Hepatocyte (in vitro differentiated cells): Measurements from ENCODE around the gene OBI1. TPM values are rescaled to one million over a fixed set of nuclear protein-coding genes. Genes with fewer than 3 reads are reported as not detected.

Experiments
- DNase-seq: peaks from one replicate; pipeline ENCODE4 v3.0.0-alpha.2; 2016; ENCODE audit warnings: low spot score
- H2AFZ ChIP-seq: fragments of 200-600 bp; sonication (generic); 2 replicates; pipeline ENCODE4 v1.6.0; 2016; ENCODE audit warnings: antibody characterized with exemption, mild to moderate bottlenecking
- H3K27ac ChIP-seq: fragments of 200-600 bp; sonication (generic); 2 replicates; pipeline ENCODE4 v1.5.1; 2016; ENCODE audit warnings: mild to moderate bottlenecking
- H3K27me3 ChIP-seq: fragments of 200-600 bp; sonication (generic); 2 replicates; pipeline ENCODE4 v1.6.1; 2016
- H3K36me3 ChIP-seq: fragments of 200-600 bp; sonication (generic); replicated peaks from 2 replicates; pipeline ENCODE4 v1.5.1; 2016; ENCODE audit warnings: low read depth; ENCODE audit not compliant: insufficient read depth
- H3K4me1 ChIP-seq: fragments of 200-600 bp; sonication (generic); 2 replicates; pipeline ENCODE4 v1.5.1; 2016; ENCODE audit warnings: mild to moderate bottlenecking, moderate library complexity; ENCODE audit not compliant: insufficient read depth
- H3K4me2 ChIP-seq: fragments of 200-600 bp; sonication (generic); 2 replicates; pipeline ENCODE4 v1.6.0; 2016
- H3K4me3 ChIP-seq: fragments of 200-600 bp; sonication (generic); 2 replicates; pipeline ENCODE4 v1.5.1; 2016; ENCODE audit warnings: mild to moderate bottlenecking
- H3K79me2 ChIP-seq: fragments of 200-600 bp; sonication (generic); 2 replicates; pipeline ENCODE4 v1.6.0; 2017; ENCODE audit warnings: mild to moderate bottlenecking
- H3K9me2 ChIP-seq: fragments of 200-600 bp; sonication (generic); replicated peaks from 2 replicates; pipeline ENCODE4 v1.6.0; 2017; ENCODE audit warnings: mild to moderate bottlenecking; ENCODE audit not compliant: insufficient read depth
- H3K9me3 ChIP-seq: fragments of 200-600 bp; sonication (generic); 2 replicates; pipeline ENCODE4 v1.5.1; 2016; ENCODE audit warnings: low read depth, mild to moderate bottlenecking
- H4K20me1 ChIP-seq: fragments of 200-600 bp; sonication (generic); 2 replicates; pipeline ENCODE4 v1.6.0; 2016; ENCODE audit warnings: mild to moderate bottlenecking; ENCODE audit not compliant: insufficient read depth, poor library complexity, severe bottlenecking
- EZH2 ChIP-seq: fragments of 200-600 bp; sonication (generic); IDR thresholded peaks from 2 replicates; pipeline ENCODE4 v1.6.1; 2016; ENCODE audit warnings: antibody characterized with exemption, mild to moderate bottlenecking, borderline replicate concordance
- EZH2phosphoT487 ChIP-seq: fragments of 200-600 bp; sonication (generic); IDR thresholded peaks from one replicate; pipeline ENCODE4 v1.6.1; 2018; ENCODE audit warnings: antibody characterized with exemption, mild to moderate bottlenecking, low read depth, moderate library complexity; ENCODE audit not compliant: unreplicated experiment, severe bottlenecking
- WGBS: methylation state at CpG from one replicate; pipeline ENCODE4 v1.1.6; 2016; ENCODE audit warnings: low lambda C conversion rate; ENCODE audit errors: missing lambda C conversion rate; 5-methylcytosine and 5-hydroxymethylcytosine counted together
- polyA plus RNA-seq: library from polyadenylated mRNA; unstranded; fragments of >200 nt; fragmentation: Nextera tagmentation; extraction: Ambion mirVana; gene quantifications from 2 replicates; pipeline ENCODE4 v1.2.1, GENCODE V29; 2016
- total RNA-seq: library from RNA; depleted of rRNA; stranded (reverse); fragments of >200 nt; gene quantifications from 2 replicates; pipeline ENCODE4 v1.2.3, GENCODE V29; 2014
- TF ChIP-seq, protein P1 (sequence below): fragments of 200-600 bp; sonication (generic); IDR thresholded peaks from 2 replicates; pipeline ENCODE4 v1.5.1; 2016; ENCODE audit warnings: antibody characterized with exemption, mild to moderate bottlenecking; ENCODE audit not compliant: poor library complexity

The OBI1 gene
- total and polyA plus RNA-seq, 2 experiments from 2014 or later = 5.3 to 17.6 TPM

DNA sequence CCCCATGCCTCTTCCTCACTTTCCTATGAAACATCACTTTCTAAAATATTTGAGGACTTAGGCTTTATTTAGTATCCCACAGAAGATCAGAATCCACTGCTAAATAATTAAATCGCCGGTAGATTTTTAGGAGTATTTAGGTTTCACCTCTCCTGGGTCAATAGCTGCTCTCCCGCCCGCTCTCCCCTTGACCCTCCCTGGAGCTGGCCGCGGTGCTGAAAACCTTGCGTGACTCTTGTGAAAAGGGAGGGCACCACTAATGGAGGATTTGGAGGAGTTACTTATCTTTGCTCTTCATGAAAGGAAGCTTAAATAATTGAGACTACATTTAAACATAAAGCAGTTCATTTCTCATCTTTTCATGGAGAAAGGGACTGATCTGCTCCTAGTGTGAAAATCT is 69.7 kb downstream of the OBI1 start:
- no peak overlapping the region for H3K4me3 ChIP-seq
- H3K36me3 ChIP-seq = no peaks in the 10 kb centered on the region
- no peak overlapping the region for H3K27ac ChIP-seq
- H3K4me2 ChIP-seq = no peak overlapping the region
- no peaks in the 10 kb centered on the region for H3K79me2 ChIP-seq
- no peaks in the 10 kb centered on the region for H3K9me2 ChIP-seq
- H3K4me1 ChIP-seq = no peaks in the 10 kb centered on the region
- DNase-seq = peak; percentile 60
- no peak overlapping the region for H2AFZ ChIP-seq
- WGBS = 2% methylated on average over 7 of the region's 7 CpGs
- TF ChIP-seq EZH2phosphoT487 (no peak), EZH2 (no peak)
- TF ChIP-seq, protein P1, sequence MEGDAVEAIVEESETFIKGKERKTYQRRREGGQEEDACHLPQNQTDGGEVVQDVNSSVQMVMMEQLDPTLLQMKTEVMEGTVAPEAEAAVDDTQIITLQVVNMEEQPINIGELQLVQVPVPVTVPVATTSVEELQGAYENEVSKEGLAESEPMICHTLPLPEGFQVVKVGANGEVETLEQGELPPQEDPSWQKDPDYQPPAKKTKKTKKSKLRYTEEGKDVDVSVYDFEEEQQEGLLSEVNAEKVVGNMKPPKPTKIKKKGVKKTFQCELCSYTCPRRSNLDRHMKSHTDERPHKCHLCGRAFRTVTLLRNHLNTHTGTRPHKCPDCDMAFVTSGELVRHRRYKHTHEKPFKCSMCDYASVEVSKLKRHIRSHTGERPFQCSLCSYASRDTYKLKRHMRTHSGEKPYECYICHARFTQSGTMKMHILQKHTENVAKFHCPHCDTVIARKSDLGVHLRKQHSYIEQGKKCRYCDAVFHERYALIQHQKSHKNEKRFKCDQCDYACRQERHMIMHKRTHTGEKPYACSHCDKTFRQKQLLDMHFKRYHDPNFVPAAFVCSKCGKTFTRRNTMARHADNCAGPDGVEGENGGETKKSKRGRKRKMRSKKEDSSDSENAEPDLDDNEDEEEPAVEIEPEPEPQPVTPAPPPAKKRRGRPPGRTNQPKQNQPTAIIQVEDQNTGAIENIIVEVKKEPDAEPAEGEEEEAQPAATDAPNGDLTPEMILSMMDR = no peak
- H4K20me1 ChIP-seq = no peaks in the 10 kb centered on the region
- no peaks in the 10 kb centered on the region for H3K9me3 ChIP-seq
- peaks cover 98% of the 10 kb centered on the region for H3K27me3 ChIP-seq

DNA sequence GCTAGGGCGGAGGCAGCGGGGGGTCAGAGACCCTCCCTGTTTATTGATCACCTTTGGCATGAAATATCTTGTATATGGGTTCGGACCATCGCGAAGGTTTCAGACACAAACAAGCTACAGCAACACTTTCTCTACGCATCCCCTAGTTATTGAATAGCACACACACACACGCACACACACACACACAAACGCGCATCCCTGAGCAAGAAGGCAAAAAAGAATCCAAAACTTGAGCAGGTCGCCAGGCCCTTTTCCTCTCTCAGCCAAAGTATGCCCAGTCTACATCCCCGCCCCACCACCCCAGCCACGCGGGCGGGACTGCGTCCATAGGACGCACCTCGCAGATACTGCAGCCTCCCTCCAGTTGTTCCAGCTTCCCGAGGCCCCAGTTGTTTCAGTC is 71.6 kb downstream of the OBI1 start:
- peaks cover 88% of the 10 kb centered on the region for H3K27me3 ChIP-seq
- H3K4me2 ChIP-seq = no peak overlapping the region
- H3K9me3 ChIP-seq = no peaks in the 10 kb centered on the region
- no peaks in the 10 kb centered on the region for H3K79me2 ChIP-seq
- no peaks in the 10 kb centered on the region for H3K36me3 ChIP-seq
- H3K9me2 ChIP-seq = no peaks in the 10 kb centered on the region
- H2AFZ ChIP-seq = no peak overlapping the region
- TF ChIP-seq EZH2phosphoT487 (no peak), EZH2 (no peak)
- TF ChIP-seq, protein P1 = no peak
- H3K4me1 ChIP-seq = no peaks in the 10 kb centered on the region
- H3K4me3 ChIP-seq = no peak overlapping the region
- DNase-seq = no peak
- H3K27ac ChIP-seq = no peak overlapping the region
- WGBS = 36% methylated on average over 18 of the region's 18 CpGs
- no peaks in the 10 kb centered on the region for H4K20me1 ChIP-seq

DNA sequence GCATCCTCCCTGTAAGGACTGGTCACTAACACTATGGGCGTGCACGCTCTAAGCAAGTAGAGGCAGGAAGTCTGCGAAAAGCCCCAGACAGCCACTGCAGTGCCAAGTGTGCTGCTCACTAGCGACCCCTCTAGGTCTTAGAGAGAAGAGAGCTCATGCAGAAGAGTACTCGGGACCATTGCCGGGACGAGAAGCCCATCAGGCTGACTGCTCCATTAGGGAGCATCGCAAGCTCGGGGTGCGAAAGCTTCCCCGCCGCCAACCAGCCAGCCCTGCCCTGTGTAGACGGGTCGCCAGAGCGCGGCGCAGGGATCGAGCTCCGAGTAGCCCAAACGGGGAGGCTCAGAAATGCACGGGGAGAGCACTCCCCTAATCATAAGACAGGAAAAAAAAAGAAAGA is 72.2 kb downstream of the OBI1 start:
- Histone ChIP-seq H3K36me3 (no peaks in the 10 kb centered on the region), H3K4me2 (no peak overlapping the region), H3K4me1 (no peaks in the 10 kb centered on the region), H2AFZ (no peak overlapping the region), H4K20me1 (no peaks in the 10 kb centered on the region), H3K4me3 (no peak overlapping the region), H3K27me3 (peaks cover 87% of the 10 kb centered on the region), H3K79me2 (no peaks in the 10 kb centered on the region), H3K9me3 (no peaks in the 10 kb centered on the region), H3K27ac (no peak overlapping the region), H3K9me2 (no peaks in the 10 kb centered on the region)
- no peak for TF ChIP-seq EZH2
- TF ChIP-seq, protein P1 = peak; percentile 13
- no peak for TF ChIP-seq EZH2phosphoT487
- DNase-seq = no peak
- 3% methylated on average over 20 of the region's 21 CpGs for WGBS

DNA sequence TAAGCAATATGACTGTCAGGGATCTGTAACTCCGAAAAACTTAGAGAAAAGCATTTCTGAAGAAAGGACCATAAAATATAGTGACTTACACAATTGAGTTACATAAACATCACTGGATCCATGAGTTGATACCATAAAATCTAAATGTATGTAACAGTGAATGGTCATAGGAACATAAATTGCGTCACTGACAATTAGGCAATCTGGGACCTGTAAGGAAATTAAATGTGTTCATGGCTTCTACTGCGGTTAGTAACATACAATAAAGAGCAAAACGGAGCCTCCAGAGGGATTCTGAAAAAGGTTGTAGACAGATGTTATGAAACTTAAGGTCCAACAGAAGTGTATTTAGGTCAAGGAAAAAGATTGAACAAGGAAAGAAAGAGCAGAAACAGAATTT is 82.7 kb downstream of the OBI1 start:
- no peaks in the 10 kb centered on the region for H3K4me1 ChIP-seq
- TF ChIP-seq EZH2phosphoT487 = no peak
- TF ChIP-seq, protein P1 = no peak
- TF ChIP-seq EZH2 = no peak
- no peak for DNase-seq
- no peak overlapping the region for H3K4me3 ChIP-seq
- H4K20me1 ChIP-seq = no peaks in the 10 kb centered on the region
- WGBS = 90% methylated on average over 4 of the region's 4 CpGs
- H3K79me2 ChIP-seq = no peaks in the 10 kb centered on the region
- H2AFZ ChIP-seq = no peak overlapping the region
- H3K27ac ChIP-seq = no peak overlapping the region
- peaks cover 8% of the 10 kb centered on the region for H3K27me3 ChIP-seq
- no peak overlapping the region for H3K4me2 ChIP-seq
- H3K9me3 ChIP-seq = no peaks in the 10 kb centered on the region
- H3K9me2 ChIP-seq = no peaks in the 10 kb centered on the region
- H3K36me3 ChIP-seq = no peaks in the 10 kb centered on the region
